SU-DHL-6 (cell line): ENCODE measurements around the gene MUSTN1.

Experiments
- CTCF ChIP-seq: fragments of 200-600 bp; sonication (generic); IDR thresholded peaks from one replicate; pipeline ENCODE4 v1.5.1; 2017; ENCODE audit warnings: antibody characterized with exemption, mild to moderate bottlenecking, low read length, moderate library complexity; ENCODE audit not compliant: insufficient read depth, poor library complexity, severe bottlenecking
- EZH2phosphoT487 ChIP-seq: fragments of 200-600 bp; sonication (generic), shearing (Covaris generic); conservative IDR thresholded peaks from 2 replicates; pipeline ENCODE4 v1.6.1; 2018; ENCODE audit warnings: mild to moderate bottlenecking, antibody characterized with exemption, low read length, moderate library complexity, mixed read lengths

GRCh38 chr3:52801839-52802238 is 33.0 kb downstream of the MUSTN1 start:
- TF ChIP-seq CTCF = no peak
- no peak for TF ChIP-seq EZH2phosphoT487
